Mesothelial cell of epicardium (in vitro differentiated cells): ENCODE results near the gene KAT7. TPM values are rescaled to one million over a fixed set of nuclear protein-coding genes. Genes with fewer than 3 reads are reported as not detected.

ENCODE experiments used
- DNase-seq, 2 experiments: peaks; one replicate each; pipeline ENCODE4 v3.0.0; 2021; ENCODE audit warnings: low spot score in 2 of 2; ENCODE audit not compliant: unreplicated experiment in 2 of 2
- H3K27ac Mint-ChIP-seq: 2 replicates; pipeline ENCODE4 v1.8.0; 2021; ENCODE audit warnings: mixed read lengths
- H3K27me3 Mint-ChIP-seq: 2 replicates; pipeline ENCODE4 v1.8.0; 2021; ENCODE audit warnings: low read depth, mixed read lengths
- H3K36me3 Mint-ChIP-seq: 2 replicates; pipeline ENCODE4 v1.8.0; 2021; ENCODE audit warnings: mixed read lengths
- H3K4me1 Mint-ChIP-seq: 2 replicates; pipeline ENCODE4 v1.8.0; 2021; ENCODE audit warnings: mixed read lengths
- H3K4me3 Mint-ChIP-seq: 2 replicates; pipeline ENCODE4 v1.8.0; 2021; ENCODE audit warnings: mild to moderate bottlenecking, moderate library complexity, mixed read lengths
- H3K9me3 Mint-ChIP-seq: 2 replicates; pipeline ENCODE4 v1.8.0; 2021; ENCODE audit warnings: mixed read lengths
- total RNA-seq: library from RNA; stranded (reverse); gene quantifications from 3 replicates; pipeline ENCODE4 v1.2.1, GENCODE V29; 2021
- TF ChIP-seq, protein P1 (sequence below): fragments of 200-600 bp; sonication (generic); IDR thresholded peaks from one replicate; pipeline ENCODE4 v1.5.0; 2021; ENCODE audit warnings: antibody characterized with exemption; ENCODE audit not compliant: unreplicated experiment

The KAT7 gene
- total RNA-seq, 1 donor from 2014 or later, result 66.7 TPM

DNA sequence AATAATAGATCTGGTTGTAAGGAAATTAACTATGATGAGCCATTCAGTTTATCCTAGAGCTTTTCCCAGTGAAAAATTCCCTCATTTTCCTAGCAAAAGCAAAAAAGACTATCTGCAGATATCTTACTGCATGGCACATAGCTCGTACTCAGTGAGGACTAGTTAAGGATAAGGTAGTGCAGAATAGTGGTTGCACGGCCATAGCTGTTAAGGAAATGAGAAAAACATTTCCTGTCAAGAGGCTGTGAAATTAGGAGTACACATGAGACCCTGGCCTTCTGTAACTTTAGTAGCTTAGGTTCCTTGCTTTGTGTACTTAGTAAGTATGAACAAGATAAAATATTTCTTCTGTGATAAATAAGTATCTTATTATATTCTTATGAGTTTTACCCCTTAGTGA, 10.3 kb downstream of the KAT7 start:
- H3K4me1 Mint-ChIP-seq, result no peaks in the 10 kb centered on the region
- H3K4me3 Mint-ChIP-seq, result no peak overlapping the region
- no peaks in the 10 kb centered on the region for H3K27me3 Mint-ChIP-seq
- TF ChIP-seq, protein P1, sequence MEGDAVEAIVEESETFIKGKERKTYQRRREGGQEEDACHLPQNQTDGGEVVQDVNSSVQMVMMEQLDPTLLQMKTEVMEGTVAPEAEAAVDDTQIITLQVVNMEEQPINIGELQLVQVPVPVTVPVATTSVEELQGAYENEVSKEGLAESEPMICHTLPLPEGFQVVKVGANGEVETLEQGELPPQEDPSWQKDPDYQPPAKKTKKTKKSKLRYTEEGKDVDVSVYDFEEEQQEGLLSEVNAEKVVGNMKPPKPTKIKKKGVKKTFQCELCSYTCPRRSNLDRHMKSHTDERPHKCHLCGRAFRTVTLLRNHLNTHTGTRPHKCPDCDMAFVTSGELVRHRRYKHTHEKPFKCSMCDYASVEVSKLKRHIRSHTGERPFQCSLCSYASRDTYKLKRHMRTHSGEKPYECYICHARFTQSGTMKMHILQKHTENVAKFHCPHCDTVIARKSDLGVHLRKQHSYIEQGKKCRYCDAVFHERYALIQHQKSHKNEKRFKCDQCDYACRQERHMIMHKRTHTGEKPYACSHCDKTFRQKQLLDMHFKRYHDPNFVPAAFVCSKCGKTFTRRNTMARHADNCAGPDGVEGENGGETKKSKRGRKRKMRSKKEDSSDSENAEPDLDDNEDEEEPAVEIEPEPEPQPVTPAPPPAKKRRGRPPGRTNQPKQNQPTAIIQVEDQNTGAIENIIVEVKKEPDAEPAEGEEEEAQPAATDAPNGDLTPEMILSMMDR, result no peak
- H3K27ac Mint-ChIP-seq, result no peak overlapping the region
- peaks cover 4% of the 10 kb centered on the region for H3K9me3 Mint-ChIP-seq
- DNase-seq, result no peak
- peaks cover 31% of the 10 kb centered on the region for H3K36me3 Mint-ChIP-seq

DNA sequence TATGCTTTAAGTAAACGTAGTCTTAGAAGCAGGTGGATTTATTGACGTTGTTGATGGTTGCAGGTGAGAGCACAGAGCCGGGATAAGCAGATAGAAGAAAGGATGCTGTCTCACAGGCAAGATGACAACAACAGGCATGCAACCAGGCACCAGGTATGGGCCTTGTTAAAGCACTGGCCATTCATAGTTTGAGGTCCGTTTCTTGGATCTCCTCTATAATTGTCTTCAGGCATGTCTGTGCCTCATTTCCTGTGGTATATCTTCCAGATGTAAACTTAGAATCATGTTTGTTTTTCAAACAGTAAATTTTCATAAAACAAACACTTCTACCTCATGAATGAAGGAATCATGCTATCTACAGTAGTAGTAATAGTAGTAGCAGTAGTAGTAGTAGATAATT, 20.6 kb downstream of the KAT7 start:
- no peak for DNase-seq
- Mint-ChIP-seq H3K36me3 (peaks cover 32% of the 10 kb centered on the region), H3K27me3 (no peaks in the 10 kb centered on the region), H3K9me3 (no peaks in the 10 kb centered on the region), H3K27ac (no peak overlapping the region), H3K4me3 (no peak overlapping the region), H3K4me1 (no peaks in the 10 kb centered on the region)
- TF ChIP-seq, protein P1, result no peak

DNA sequence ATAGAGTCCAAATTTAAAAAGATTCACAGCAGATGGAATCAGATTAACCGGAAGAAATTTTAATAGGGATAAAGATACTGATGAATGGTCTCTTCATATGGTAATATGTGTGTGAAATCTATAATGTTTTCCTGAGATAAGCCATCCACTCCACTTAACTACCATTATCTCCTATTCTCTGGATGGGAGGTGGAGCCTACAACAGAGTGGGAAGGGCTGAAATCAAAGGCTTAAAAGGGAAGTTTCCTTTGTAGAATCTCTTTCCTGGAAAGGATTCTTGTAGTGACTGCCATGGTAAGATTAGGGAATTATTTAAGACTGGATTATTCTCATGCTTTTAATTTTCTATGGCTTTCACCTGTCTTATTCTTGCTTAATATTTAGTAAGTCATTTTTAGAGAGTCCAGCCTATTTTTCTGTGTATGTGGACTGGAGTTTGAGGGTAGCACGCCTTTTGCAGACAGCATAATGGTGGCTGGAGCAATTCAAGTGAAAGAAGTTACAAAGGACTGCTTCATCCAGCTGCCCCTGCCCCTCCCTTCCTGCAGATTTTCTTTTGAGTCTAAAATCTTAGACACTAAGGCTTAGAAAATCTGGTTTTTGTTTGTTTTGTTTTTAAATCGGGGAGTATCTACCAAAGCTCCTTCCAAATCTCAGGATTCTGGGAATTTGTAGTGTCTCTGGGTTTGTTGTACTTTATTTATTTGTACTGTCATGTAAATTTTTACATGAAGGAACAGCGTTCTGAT, 26.5 kb downstream of the KAT7 start:
- peak overlapping the region; percentile 67 for H3K27ac Mint-ChIP-seq
- DNase-seq, result no peak
- no peaks in the 10 kb centered on the region for H3K27me3 Mint-ChIP-seq
- TF ChIP-seq, protein P1, result no peak
- H3K9me3 Mint-ChIP-seq, result no peaks in the 10 kb centered on the region
- H3K4me3 Mint-ChIP-seq, result no peak overlapping the region
- H3K36me3 Mint-ChIP-seq, result peaks cover 20% of the 10 kb centered on the region
- H3K4me1 Mint-ChIP-seq, result peaks cover 13% of the 10 kb centered on the region

DNA sequence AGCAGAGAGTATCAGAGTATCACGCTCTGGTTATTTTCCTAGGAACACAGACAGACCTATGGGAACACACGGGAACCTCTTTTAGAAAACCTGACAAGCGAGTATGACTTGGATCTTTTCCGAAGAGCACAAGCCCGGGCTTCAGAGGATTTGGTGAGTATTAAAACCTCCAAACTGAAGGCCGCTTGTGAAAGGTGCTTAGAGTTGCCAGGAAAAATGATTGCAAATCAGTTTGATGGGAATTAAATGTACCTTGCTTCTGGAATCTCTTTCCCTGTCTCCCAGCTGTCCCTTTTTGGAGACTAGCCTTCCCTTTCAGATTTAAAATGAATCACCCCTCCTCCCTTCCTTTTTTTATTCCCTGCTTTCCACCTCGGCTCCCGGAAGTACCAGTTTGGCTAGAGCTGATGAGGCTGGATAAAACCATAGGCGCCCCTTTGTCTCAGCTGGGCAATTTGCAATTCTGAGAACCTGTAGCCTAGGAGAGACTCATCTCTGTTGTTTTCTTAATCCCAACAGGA, 27.3 kb downstream of the KAT7 start:
- DNase-seq, result no peak
- TF ChIP-seq, protein P1, result no peak
- Mint-ChIP-seq H3K36me3 (peaks cover 18% of the 10 kb centered on the region), H3K4me3 (no peak overlapping the region), H3K4me1 (peaks cover 15% of the 10 kb centered on the region), H3K27me3 (no peaks in the 10 kb centered on the region), H3K27ac (peak overlapping the region; percentile 55), H3K9me3 (no peaks in the 10 kb centered on the region)

DNA sequence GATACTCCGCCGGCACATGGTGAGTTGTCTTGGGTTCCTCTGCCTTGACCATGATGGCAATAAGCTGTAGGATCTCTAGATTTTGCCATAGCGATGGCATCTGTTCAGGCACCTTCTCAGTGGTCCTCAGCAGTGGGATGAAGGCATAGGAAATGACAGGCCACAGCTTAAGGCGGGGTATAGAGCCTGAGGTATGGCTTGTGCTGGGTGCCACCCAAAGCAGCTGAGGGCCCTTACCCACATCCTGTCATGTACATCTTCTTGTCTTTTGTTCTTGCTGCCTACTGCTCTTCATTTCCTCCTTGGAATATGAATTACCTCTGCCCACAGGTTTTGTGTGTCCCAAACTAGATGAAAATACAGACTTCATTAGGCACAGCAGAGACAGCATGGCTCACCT, 29.5 kb downstream of the KAT7 start:
- H3K9me3 Mint-ChIP-seq, result no peaks in the 10 kb centered on the region
- peaks cover 26% of the 10 kb centered on the region for H3K36me3 Mint-ChIP-seq
- H3K27ac Mint-ChIP-seq, result no peak overlapping the region

More for the DNA sequence above, 29.5 kb downstream of the KAT7 start:
- Mint-ChIP-seq H3K27me3 (no peaks in the 10 kb centered on the region), H3K4me3 (no peak overlapping the region), H3K4me1 (peaks cover 26% of the 10 kb centered on the region)
- TF ChIP-seq, protein P1, result no peak
- DNase-seq, result no peak
